ENCODE data around the gene OR10A5. TPM values are rescaled to one million over a fixed set of nuclear protein-coding genes. Genes with fewer than 3 reads are reported as not detected.
"Not testable (repeated sequence)": the region's sequence is repeated elsewhere in the genome, so short reads cannot be mapped to it uniquely, and the experiment has no call there.

OR10A5 gene, protein sequence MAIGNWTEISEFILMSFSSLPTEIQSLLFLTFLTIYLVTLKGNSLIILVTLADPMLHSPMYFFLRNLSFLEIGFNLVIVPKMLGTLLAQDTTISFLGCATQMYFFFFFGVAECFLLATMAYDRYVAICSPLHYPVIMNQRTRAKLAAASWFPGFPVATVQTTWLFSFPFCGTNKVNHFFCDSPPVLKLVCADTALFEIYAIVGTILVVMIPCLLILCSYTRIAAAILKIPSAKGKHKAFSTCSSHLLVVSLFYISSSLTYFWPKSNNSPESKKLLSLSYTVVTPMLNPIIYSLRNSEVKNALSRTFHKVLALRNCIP
- total RNA-seq (2021): not detected in 2 replicates
- Bru-seq, nascent RNA: not detected
- not detected for BruChase-seq, experiment 1, labeled RNA remaining after a 2-hour chase
- BruChase-seq, experiment 2, labeled RNA remaining after a 6-hour chase: not detected
- long read RNA-seq: 0 reads

- POLR2A ChIA-PET (ENCODE audit: unreplicated experiment): no interaction called here
- Histone ChIP-seq H3K79me2 (ENCODE audit: low read depth) (no peaks in the 10 kb centered on the region), H4K20me1 (ENCODE audit: insufficient read depth) (no peaks in the 10 kb centered on the region), H3K4me1 (replicated peaks; ENCODE audit: insufficient read depth) (no peaks in the 10 kb centered on the region), H3K27me3 (ENCODE audit: insufficient read depth, low read depth) (no peaks in the 10 kb centered on the region), H3F3A (ENCODE audit: insufficient read depth, low read depth) (no peaks in the 10 kb centered on the region), H2AFZ (no peak within 1 kb of the TSS), H3K9me2 (ENCODE audit: insufficient read depth) (no peaks in the 10 kb centered on the region), H3K4me3 (no peak within 1 kb of the TSS), H3K4me2 (no peak within 1 kb of the TSS), H3K9me3 (ENCODE audit: insufficient read depth, low read depth) (no peaks in the 10 kb centered on the region), H3K27ac (no peak within 1 kb of the TSS), H3K36me3 (ENCODE audit: low read depth) (no peaks in the 10 kb centered on the region)
- CTCF ChIA-PET: no interaction called here
- intact Hi-C loops (cut with micrococcal nuclease; ENCODE audit: unreplicated experiment): no loop called here
- no peak for DNase-seq
- BruUV-seq (replicated peaks): no TSS peak
- TF ChIP-seq EZH2 (IDR thresholded peaks at IDR 0.05; ENCODE audit: low read depth) (no peak), CTCF (conservative IDR thresholded peaks at IDR 0.05) (no peak)
Measured at GRCh38 chr11:6845383-6845782, at the start of gene OR10A5. TSS of gene OR10A5 (plus strand) at chr11:6845683. CDS start at chr11:6845683, 0 bp downstream.

DNA sequence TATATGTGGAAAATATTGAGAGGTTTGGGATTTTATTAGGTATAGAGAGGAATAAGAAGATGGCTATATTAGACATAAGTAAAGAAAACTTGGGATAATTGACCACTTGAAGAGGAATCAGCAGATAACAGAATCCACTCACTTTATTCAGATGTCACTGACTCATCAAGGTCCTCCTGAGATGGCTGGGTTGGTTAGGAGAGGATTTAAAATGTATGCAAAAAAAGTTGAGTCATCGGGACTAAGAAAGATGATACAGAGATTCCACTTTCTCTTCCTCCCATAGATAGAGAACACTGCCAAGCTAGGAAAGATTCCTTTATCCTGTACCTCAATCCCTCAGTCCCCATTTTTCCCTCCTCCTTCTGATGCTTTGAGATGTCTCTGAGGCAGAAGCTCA lies 46.1 kb upstream of the OR10A5 start, which contains the start of gene OR6A2:
OR6A2 (minus strand) TSS at position 288 of the 400 bp plus-strand sequence. CDS start 3,981 bp downstream, outside the sequence.
- Histone ChIP-seq H2AFZ (no peak within 1 kb of the TSS), H3K27ac (no peak within 1 kb of the TSS), H3F3A (ENCODE audit: insufficient read depth, low read depth) (no peaks in the 10 kb centered on the region), H3K4me3 (no peak within 1 kb of the TSS), H3K9me2 (ENCODE audit: insufficient read depth) (no peaks in the 10 kb centered on the region), H3K27me3 (ENCODE audit: insufficient read depth, low read depth) (no peaks in the 10 kb centered on the region), H3K36me3 (ENCODE audit: low read depth) (no peaks in the 10 kb centered on the region), H3K9me3 (ENCODE audit: insufficient read depth, low read depth) (no peaks in the 10 kb centered on the region), H4K20me1 (ENCODE audit: insufficient read depth) (no peaks in the 10 kb centered on the region), H3K4me1 (replicated peaks; ENCODE audit: insufficient read depth) (no peaks in the 10 kb centered on the region), H3K79me2 (ENCODE audit: low read depth) (no peaks in the 10 kb centered on the region), H3K4me2 (no peak within 1 kb of the TSS)
- no peak for DNase-seq
- TF ChIP-seq EZH2 (IDR thresholded peaks at IDR 0.05; ENCODE audit: low read depth) (no peak), CTCF (conservative IDR thresholded peaks at IDR 0.05) (no peak)
- intact Hi-C loops (cut with micrococcal nuclease; ENCODE audit: unreplicated experiment): no loop called here
- POLR2A ChIA-PET (ENCODE audit: unreplicated experiment): no interaction called here
- CTCF ChIA-PET: no interaction called here
- no TSS peak for BruUV-seq (replicated peaks)

GRCh38 chr11:6801075-6801474 lies 44.4 kb upstream of the OR10A5 start:
- DNase-seq; H3K27me3 ChIP-seq (ENCODE audit: insufficient read depth, low read depth); H3F3A ChIP-seq (ENCODE audit: insufficient read depth, low read depth); H3K36me3 ChIP-seq (ENCODE audit: low read depth); H2AFZ ChIP-seq; H3K4me1 ChIP-seq (replicated peaks; ENCODE audit: insufficient read depth); H3K4me2 ChIP-seq; BruUV-seq (replicated peaks); H3K27ac ChIP-seq; H3K4me3 ChIP-seq; H4K20me1 ChIP-seq (ENCODE audit: insufficient read depth); H3K79me2 ChIP-seq (ENCODE audit: low read depth); H3K9me3 ChIP-seq (ENCODE audit: insufficient read depth, low read depth); POLR2A ChIA-PET (ENCODE audit: unreplicated experiment); intact Hi-C loops (cut with micrococcal nuclease; ENCODE audit: unreplicated experiment); CTCF ChIA-PET; H3K9me2 ChIP-seq (ENCODE audit: insufficient read depth): not testable (repeated sequence)

Data from PC-9 (cell line).